Placental epithelial cell (primary cell): ENCODE results near the gene POM121L12. TPM values are rescaled to one million over a fixed set of nuclear protein-coding genes. Genes with fewer than 3 reads are reported as not detected.

Experiments used
- total RNA-seq: library from RNA; depleted of rRNA; stranded (reverse); fragments of >200 nt; gene quantifications from 2 replicates; pipeline ENCODE4 v1.2.3, GENCODE V29; 2012

Gene POM121L12
- not detected in 2 replicates for total RNA-seq

DNA sequence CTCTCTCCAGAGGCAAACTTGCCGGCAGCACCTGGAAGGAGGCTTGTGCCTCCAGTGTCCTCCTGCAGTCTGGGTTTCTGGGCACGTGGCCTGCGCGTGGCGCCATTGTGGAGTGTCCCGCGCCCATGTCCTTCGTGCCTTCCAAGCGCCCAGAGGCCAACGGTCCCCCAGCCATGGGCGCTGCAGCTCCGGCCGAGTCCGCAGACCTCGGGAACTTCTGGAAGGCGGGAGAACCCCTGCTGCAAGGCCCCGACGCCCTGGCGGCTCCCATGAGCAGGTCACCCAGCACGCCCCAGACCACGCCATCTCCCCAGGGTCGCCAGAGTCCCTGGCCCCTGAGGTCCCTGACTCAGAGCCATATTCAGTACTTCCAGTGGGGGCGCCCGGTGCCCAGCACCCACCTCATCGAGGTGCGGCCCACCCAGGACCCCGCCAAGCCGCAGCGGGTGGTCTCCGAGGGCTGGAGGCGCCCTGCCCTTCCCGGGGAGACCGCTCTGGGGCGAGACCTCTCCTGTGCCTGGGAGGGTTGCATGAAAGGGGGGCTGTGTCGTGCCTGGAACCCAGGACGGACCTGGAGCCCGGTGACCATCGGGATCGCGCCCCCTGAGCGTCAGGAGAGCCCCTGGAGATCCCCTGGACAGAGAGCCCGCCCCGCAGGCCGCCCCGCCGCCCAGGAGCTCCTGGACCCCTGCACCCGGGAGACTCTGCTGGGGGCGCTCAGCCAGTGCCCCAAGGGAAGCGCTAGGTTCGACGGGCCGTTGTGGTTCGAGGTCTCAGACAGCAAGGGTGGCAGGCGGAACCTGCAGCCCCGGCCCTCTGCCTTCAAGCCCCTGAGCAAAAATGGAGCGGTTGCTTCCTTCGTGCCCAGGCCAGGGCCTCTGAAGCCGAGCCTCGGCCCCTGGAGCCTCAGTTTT lies at the start of gene POM121L12:
TSS of gene POM121L12 (plus strand) at position 135 of the 914 bp plus-strand sequence. CDS start at position 174, 39 bp downstream.

